Suppressor macrophage (primary cell): ENCODE data around the gene ANKH.
"Not testable (repeated sequence)": the region's sequence is repeated elsewhere in the genome, so short reads cannot be mapped to it uniquely, and the experiment has no call there.

Experiments used
- DNase-seq, 4 experiments: peaks; one replicate each; pipeline ENCODE4 v3.0.0-alpha.2; 2020 to 2022
- total RNA-seq, 17 experiments: gene quantifications; one replicate each; lab custom pipeline; 2026; ENCODE audit warnings: mixed read lengths in 6 of 17, inconsistent platforms in 3 of 17; lab: John Stamatoyannopoulos, UW

ANKH gene
- total RNA-seq: 27.4 to 263 (median 87.7) reads per million in 17 experiments

GRCh38 chr5:14871214-14872069 lies at the start of gene ANKH:
TSS of gene ANKH (minus strand) at chr5:14871778. CDS start at chr5:14871447, 331 bp downstream.
- DNase-seq: peak; percentile 90 to 97 (median 94)

- DNase-seq: no peak
Measured at GRCh38 chr5:14920121-14920520, 48.5 kb upstream of the ANKH start.

- DNase-seq: not testable (repeated sequence)
Measured at GRCh38 chr5:14919106-14919505, 47.5 kb upstream of the ANKH start.

- no peak for DNase-seq
Measured at GRCh38 chr5:14917719-14918118, 46.1 kb upstream of the ANKH start.

GRCh38 chr5:14915291-14915952 lies 43.8 kb upstream of the ANKH start:
- DNase-seq: no peak

- DNase-seq: peak in 1 of 4 experiments; percentile 36
Measured at GRCh38 chr5:14914623-14915260, 43.2 kb upstream of the ANKH start.

- DNase-seq: no peak
Measured at GRCh38 chr5:14914193-14914592, 42.6 kb upstream of the ANKH start.

- DNase-seq: no peak
Measured at GRCh38 chr5:14913096-14913495, 41.5 kb upstream of the ANKH start.

- no peak for DNase-seq
Measured at GRCh38 chr5:14912206-14912605, 40.6 kb upstream of the ANKH start.

- no peak for DNase-seq
Measured at GRCh38 chr5:14909369-14909768, 37.8 kb upstream of the ANKH start.

GRCh38 chr5:14908172-14908571 lies 36.6 kb upstream of the ANKH start:
- DNase-seq: no peak

GRCh38 chr5:14906628-14907027 lies 35.0 kb upstream of the ANKH start:
- DNase-seq: no peak

GRCh38 chr5:14902826-14903560 lies 31.4 kb upstream of the ANKH start:
- no peak for DNase-seq

- DNase-seq: peak; percentile 52 to 75 (median 63)
Measured at GRCh38 chr5:14901462-14902051, 30.0 kb upstream of the ANKH start.

GRCh38 chr5:14900693-14901461 lies 29.3 kb upstream of the ANKH start:
- peak; percentile 70 to 85 (median 77) for DNase-seq

- no peak for DNase-seq
Measured at GRCh38 chr5:14896131-14896530, 24.6 kb upstream of the ANKH start.

GRCh38 chr5:14895301-14895700 lies 23.7 kb upstream of the ANKH start:
- no peak for DNase-seq

GRCh38 chr5:14894748-14895147 lies 23.2 kb upstream of the ANKH start:
- no peak for DNase-seq

- no peak for DNase-seq
Measured at GRCh38 chr5:14893381-14893780, 21.8 kb upstream of the ANKH start.

GRCh38 chr5:14890846-14891245 lies 19.3 kb upstream of the ANKH start:
- DNase-seq: peak; percentile 35 to 83 (median 65)

GRCh38 chr5:14884062-14884612 lies 12.6 kb upstream of the ANKH start:
- DNase-seq: no peak
